Forelimb muscle (tissue), 1 donor: ENCODE data around the gene NDUFB5. TPM values are rescaled to one million over a fixed set of nuclear protein-coding genes. Genes with fewer than 3 reads are reported as not detected.
"Not testable (repeated sequence)": the region's sequence is repeated elsewhere in the genome, so short reads cannot be mapped to it uniquely, and the experiment has no call there.

Experiments
- DNase-seq: peaks from one replicate; pipeline ENCODE4 v3.0.0-alpha.2; 2013; ENCODE audit warnings: low read depth
- polyA plus RNA-seq: library from polyadenylated mRNA; unstranded; fragments of 120-200 nt; gene quantifications from one replicate; pipeline ENCODE4 v1.2.1, GENCODE V29; 2013; ENCODE audit not compliant: insufficient read length

The NDUFB5 gene
- polyA plus RNA-seq, 1 donor, result 177 TPM

DNA sequence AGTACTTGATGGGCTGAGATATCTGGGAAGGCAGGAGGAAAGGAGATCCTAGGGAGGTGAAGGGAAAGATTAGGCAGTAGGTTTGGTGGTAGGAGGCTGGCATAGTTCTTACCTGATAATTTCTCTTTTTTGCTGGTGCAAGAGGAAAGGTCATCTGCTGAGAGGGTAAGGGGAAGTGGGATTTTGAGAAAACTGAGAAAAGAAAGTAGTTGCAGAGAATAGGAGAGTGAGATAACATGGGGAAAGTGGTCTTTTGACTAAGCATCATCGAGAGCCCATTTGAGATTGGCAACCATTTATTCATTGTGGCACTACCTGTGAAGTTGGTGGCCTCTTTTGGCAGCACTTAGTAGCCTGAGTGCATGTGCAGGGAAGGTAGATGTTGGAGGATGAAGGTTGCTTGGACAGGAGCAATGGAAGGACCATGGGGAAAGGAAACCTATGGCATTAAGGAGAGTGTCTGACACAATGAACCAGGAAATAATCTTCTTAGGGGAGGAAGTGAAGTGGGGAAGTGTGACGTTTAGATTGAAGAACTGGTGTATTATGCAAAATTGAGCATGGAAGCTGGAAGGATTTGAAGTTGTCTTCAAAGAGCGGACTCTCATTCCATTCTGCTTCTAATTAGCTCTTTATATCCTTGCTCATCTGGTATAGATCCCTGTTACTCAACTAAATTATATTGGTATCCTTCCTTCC is 26.3 kb downstream of the NDUFB5 start:
- no peak for DNase-seq

DNA sequence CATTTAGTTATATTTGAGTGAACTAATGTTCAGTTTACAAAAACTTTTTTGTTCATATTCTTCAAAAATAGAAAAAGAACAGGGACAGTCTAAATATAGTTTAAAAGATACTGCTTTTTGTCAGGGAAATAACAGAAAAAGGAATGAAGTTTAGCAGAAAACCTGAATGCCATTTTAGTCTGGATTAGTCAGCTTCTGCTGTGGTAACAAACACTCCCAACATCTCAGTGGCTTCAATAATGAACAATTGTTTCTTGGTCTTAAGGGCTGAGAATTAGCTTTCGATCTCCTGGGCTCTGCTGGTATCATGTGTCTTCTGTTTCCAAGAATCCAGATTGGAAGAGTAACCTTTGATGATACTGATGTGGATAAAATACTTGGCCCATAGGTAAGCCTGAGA is 35.9 kb downstream of the NDUFB5 start:
- no peak for DNase-seq

DNA sequence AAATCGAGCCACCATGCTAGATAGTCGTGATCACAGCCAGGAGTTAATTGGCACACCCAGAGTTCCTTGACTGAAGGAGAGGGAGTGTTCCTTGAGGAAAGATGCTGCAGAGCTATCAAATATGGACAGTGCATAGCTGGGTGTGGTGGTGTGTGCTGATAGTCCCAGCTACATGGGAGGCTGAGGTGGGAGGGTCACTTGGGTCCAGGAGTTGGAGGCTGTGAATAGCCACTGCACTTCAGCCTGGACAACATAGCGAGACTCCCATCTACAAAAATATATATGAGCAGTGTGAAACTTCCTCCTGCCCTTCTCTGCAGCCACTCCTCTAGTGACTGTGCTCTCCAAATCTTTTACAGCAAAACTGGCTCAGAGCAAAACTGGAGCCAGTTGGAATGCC is 38.3 kb downstream of the NDUFB5 start:
- DNase-seq, result no peak

DNA sequence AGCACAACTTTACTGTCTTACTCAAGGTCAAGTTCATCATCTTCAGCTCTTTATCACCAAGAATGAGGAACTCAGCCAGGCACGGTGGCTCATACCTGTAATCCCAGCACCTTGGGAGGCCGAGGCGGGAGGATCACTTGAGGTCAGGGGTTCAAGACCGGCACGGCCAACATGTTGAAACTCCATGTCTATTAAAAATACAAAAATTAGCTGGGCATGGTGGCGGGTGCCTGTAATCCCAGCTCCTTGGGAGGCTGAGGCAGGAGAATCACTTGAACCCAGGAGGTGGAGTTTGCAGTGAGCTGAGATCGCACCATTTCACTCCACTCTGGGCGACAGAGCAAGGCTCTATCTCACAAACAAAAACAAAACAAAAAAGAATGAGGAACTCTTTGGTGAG is 39.2 kb downstream of the NDUFB5 start:
- not testable (repeated sequence) for DNase-seq

DNA sequence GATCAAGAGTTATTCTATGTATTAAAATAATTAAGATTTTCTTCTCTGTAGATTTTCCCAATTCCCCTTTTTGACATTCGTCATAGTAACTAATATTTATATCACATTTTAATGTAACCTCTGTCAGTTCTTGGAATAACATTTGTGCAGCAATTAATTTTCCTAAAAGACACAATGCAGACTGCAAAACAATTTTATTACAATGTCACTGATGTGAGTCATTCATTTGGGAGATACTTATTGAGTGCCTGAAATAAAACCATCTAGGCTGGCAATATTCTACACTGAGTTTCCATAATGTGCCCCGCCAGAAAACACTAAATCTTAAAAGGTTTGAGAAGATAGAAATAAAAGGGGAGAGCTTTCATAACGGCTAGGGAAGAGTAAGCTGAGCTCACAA is 41.6 kb downstream of the NDUFB5 start:
- DNase-seq, result no peak

DNA sequence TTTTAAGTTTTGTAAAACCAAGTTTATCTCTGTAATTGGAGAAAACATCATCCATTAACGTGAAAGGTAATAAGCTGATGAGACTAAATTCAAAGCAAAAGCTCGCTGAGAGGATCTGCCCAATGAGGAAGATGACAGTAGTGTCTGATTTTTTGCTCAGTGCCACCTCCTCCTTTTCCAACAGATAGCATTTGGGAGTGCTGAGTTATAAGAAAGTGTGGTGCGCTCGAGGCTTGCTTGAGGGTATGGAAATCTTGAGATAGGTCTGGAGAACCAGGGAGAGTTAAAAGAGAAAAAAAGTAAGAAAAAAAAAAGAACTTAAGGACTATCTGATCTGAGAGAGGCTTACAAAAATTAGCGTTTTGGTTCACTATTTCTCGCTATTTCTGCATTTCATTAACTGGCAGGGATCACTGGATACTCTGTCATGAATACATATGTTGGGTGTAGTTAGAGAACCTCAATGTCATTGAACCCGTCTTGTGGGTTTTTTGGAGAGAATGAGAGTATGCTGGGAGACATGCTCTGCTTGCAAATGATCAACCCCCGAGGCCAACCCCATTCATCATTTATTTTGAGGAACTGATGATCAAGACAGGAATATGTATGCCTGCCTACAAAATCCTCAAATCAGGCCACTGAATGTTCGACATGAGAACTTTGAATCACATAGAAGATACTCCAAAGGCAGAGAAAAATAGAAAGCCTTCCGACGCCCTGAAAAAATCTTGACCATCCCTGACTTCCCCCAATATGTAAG is 47.3 kb downstream of the NDUFB5 start:
- no peak for DNase-seq

DNA sequence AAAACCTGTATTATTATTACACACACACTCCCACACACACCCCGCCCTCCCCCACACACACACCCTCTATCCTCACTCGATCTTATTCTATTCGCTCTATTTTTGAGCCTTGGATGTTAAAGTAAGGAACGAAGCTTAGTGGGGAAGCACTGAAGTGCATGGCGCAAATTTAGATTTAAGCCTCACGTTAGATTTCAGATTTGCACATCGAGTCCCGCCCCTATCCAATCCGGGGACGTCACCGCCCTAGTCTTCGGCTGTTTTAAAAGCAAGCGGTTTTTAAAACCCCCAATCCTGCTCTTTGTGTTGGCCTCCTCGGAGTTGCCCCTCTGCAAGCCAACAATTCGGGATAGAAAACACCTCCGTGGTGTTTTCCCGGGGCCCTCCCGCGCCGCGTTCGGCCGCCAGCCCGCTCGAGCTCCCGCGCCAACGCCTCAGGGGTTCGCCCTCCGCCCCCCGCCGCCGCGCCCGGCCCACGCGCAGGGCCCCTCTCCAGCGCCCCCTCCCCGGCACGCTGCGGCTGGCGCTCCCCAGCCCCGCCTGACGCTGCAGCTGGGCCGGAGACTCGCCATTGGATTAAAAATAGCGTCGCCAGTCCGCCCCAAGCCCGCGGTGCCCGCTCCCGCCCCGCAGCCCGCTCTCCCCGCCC is 48.0 kb downstream of the NDUFB5 start, which contains the start of gene USP13:
TSS of gene USP13 (plus strand) at position 594 of the 649 bp plus-strand sequence. CDS start 186 bp downstream, outside the sequence.
- peak; percentile 46 for DNase-seq

DNA sequence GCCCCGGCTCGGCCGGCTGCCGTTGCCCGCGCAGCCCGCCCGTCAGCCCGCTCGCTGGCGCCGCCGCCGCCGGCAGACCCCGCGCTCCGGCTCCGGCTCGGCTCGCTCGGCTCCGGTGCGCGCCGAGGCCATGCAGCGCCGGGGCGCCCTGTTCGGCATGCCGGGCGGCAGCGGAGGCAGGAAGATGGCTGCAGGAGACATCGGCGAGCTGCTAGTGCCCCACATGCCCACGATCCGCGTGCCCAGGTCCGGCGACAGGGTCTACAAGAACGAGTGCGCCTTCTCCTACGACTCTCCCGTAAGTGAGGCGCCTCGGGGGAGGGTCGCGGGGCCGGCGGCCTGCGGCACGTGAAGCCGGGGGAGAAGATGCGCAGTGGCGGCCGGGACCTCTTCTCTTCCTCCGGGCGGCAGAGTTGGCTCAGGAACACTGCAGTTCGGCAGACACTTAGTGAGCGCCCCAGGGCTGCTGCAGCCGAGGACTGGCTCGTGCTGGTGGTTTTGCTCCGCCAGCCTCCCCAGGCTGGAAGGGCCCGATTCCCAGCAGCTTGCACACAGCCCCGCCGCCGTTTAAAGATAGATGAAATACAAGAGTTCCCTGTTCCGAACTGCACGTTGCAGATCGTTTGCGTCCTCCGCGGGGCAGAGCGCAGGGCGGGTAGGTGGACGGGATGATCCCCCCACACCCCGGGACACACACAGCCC is 48.7 kb downstream of the NDUFB5 start:
- no peak for DNase-seq

DNA sequence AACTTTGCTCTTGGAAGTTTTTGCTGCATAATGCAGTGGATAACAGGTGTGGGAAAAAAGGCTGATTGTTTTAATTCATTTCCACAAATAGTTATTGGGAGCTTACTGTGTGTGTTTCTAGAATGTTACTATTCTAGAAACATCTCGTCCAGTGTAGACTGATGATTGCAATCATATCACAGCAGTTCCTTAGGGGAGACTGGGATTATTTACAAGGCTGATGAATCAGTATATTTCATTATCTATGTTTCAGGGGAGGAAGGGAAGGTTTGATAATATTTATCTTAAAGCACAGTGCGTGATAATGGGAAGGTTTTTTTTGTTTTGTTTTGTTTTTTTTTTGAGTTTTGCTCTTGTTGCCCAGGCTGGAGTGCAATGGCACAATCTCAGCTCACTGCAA is 50.6 kb downstream of the NDUFB5 start:
- DNase-seq, result no peak

DNA sequence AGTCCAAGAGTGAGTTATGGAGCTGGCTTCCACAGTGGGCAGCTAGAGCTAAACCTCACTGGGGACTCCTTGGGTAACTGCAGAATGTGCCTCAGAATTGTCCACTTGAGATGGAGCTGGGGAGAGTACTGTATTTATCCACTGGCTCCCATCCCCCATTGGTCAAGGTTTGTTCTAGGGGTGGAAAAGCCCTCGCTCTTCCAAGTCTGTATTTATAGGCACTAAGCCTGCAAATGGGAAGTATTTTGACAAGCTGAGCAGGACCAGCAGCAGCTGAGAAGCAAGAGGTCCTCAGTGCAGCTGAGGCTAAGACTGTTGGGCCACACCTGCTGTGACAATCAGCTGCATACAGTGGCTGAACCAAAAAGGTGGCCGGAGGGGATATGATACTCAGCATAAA is 54.0 kb downstream of the NDUFB5 start:
- no peak for DNase-seq

DNA sequence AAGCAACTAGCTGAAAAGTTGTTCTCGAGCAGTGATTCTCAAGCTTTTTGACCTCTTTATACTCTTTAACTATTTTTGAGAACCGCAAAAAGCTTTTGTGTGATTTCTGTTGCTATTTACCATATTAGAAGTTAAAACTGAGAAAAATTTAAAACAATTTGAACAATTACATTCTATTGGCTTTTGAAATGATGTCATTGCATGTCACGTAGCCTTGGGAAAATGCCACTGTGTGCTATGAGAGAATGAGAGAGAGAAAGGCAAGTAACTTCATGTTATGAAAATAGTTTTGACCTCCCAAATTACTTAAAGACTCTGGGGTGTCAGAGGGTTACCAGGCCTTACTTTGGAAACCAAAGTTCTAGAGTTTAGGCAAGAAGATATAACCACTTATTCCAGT is 56.3 kb downstream of the NDUFB5 start:
- no peak for DNase-seq

DNA sequence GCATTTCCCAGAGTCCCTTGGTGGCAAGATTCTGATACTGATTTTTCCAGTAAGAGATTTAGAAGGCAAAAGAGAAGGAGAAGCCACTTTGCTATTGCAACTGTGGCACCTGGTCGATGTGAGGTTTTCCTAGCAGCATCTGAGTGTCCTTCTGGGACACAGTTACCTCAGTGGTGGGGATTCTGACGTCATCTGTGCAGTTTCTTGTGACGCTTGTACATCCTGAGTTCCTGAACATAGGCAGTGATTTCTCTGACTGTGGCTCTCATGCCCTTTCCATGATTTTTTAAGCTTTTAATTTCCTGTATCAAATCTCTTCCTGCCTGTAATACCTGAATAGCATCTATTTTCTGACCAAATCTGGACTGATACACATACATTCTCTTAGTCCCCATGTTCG is 57.2 kb downstream of the NDUFB5 start:
- no peak for DNase-seq

DNA sequence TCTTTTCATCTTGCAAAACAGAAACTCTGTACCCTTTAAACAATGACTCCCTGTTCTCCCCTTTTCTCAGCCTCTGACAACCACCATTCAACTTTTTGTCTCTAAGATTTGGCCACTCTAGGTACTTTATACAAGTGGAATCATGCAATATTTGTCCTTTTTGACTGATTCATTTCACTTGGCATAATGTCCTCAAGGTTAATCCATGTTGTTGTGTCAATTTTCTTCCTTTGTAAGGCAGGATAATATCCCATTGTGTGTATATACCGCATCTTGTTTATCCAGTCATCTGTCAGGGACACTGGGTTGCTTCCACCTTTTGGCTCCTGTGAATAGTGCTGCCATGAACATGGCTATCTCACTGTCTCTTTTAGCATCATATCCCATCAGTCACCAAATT is 58.5 kb downstream of the NDUFB5 start:
- no peak for DNase-seq

DNA sequence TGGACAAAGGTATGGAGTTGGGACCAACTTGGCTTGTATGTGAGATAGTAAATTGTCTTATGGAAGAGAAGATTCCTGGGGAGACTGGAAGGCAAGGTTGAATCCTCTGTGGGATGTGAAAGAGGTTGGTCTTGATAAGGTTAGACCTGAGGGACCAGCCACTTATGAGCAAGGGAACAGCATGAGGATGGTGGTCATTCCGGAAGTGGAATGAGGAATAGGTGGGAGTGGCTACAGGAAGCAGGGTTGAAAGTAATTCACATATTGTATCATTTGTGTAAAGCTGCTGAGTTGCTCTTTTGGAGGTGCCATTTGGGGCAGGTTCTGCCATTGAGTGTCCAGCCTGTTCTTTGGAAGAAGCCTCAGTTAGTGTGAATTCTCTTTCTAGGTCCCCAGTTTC is 61.4 kb downstream of the NDUFB5 start:
- DNase-seq, result no peak

DNA sequence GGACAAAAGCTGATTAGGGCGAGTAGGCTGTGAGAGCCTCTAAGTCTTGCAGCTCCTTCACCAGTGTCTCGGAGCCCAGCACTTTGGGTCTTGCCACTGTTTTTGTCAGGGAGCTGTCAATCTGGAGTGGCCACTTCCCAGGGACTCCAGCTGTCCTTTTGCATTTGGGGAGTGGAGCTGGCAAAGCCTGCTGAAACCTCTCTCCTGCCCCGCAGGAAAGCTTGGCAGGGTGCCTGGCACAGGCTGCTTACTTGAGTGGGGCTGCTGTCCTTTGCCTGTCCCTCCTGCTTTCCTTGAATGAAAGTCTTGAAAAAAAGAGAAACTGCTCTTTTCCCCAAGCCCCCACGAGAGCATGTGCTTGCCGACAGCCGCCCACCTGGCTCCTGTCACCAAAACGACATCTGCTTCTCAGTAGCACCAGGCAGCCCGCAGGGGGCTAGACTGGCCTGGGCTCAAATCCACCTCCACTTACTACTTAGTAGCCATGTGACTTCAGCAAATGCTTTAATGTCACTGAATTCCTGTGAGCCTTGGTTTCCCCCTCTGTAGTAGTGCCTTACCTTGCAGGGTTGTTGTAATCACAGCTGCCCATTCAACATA is 61.9 kb downstream of the NDUFB5 start:
- no peak for DNase-seq

DNA sequence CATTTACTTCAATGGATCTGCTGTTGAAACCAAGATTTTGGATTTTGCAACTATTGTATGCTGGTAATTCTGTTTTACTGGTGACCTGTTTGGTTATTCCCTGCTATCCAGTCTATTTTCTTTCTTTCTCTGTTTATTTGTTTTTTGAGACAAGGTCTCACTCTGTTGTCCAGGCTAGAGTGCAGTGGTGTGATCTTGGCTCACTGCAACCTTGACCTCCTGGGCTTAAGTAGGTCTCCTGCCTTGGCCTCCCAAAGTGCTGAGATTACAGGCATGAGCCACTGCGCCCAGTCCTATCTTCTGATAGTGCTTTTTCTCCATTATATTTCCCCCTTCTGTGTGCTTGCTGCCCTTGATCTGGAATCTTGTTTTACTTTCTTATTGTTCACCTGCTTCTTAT is 63.8 kb downstream of the NDUFB5 start:
- DNase-seq, result no peak

DNA sequence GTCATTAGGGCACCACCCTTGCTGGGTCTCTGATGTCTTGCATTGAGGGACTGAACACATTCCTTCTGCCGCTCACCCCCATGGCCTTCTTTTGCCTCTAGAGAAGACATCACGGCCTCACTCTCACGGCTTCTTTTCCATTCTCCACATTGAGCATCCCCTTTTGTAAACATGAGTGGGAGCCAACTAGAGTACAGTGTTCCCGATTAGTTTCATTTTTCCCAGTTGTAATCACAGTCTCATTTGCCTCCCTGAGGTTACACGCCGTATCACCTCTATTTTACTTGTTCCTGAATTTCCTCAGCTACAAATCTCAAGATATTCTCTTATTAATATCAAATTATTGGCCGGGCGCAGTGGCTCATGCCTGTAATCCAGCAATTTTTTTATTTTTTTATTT is 65.7 kb downstream of the NDUFB5 start:
- no peak for DNase-seq

DNA sequence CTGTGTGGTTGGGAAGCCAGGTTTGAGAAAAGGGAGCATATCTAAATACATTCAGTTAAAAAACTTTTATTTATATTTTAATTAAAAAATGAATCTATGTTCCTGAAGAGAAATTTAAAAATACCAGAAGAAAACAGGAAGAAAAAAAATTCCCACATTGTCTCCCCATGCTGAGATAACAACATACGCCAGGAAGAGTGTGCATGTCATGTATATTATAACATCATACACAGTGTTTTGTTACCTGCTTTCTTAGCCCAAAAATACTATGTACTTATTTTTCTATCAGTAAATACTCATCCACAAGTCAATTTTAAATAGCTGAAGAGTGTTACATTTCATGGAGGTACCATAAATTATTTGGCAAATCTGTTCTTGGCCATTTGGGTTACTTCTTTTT is 66.7 kb downstream of the NDUFB5 start:
- DNase-seq, result no peak

DNA sequence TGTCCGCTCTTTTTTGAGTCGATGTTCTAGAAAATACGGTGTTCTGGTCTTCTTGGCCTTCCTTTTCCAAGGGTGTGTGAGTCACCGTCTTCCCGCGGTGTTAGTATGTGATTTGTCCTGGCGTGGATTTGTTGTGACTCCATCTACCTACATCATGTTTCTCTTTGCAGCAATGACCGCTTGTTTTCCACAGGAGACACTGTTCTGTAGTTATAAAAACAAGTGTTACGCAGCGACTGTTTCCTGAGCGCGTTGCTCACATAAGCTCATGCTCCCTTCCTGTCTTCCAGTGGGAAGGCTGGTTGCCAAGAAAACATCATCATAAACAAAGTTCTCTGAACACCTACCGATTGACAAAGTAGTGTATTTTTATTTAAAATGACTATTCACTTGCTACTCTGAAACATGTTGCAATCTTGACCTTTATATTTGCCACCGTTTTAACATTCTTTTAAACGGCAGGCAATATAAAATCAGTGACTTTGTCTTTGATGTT is 67.2 kb downstream of the NDUFB5 start:
- DNase-seq, result no peak

DNA sequence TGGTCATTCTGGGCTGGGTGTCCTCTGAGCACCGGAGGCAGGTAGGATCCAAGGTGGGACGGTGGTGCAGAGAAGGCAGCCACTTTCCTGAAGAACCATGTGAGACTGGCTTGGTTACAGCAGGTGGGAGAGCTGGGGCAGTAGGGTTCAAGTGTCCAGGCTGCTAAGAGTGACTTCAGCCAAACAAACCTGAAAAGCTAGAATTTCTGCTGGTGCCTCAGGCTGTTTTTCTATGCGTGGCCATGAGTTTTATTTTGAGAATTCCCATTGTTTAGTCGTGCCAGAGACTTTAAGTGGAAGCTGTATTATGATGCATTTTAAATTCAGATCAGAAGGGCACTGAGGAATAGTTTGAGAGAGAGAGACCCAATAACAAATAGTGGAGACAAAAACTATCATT is 68.3 kb downstream of the NDUFB5 start:
- no peak for DNase-seq

DNA sequence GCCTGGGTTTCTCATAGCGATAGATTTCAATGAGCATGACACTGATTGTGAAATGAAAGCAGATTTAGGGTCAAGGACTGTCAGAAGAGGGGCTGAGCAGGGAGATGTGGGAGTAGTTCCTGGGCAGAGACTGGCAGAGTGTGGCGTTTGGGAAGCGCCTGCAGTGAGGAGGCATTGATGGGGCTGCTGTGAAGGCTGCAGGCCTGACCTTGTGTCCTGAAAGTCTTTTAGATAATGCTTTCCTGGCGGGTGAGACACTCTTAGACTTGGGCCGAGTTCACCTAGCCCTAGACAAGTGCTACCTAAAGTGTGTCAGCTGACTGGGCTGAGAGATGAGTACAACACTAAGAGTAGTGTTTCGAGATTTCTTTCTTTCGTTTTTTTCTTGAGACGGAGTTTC is 68.9 kb downstream of the NDUFB5 start:
- no peak for DNase-seq

DNA sequence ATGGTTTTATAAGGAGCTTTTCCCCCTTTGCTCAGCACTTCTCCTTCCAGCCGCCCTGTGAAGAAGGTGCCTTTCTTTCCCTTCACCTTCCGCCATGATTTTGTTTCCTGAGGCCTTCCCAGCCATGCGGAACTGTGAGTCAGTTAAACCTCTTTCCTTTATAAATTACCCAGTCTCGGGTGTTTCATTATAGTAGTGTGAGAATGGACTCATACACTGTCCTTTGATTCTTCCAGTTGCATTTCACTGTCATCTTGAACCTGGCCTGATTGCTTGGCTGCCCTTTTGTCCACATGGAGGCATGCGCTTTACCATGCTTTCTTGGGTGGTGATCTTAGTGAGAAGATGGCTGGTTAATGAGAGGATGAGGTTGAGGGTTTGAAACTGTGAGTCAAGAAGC is 71.5 kb downstream of the NDUFB5 start:
- no peak for DNase-seq
